GM12872 (cell line): ENCODE data around the gene SLAMF8.

ENCODE experiments used
- TF ChIP-seq, protein P1 (sequence below): IDR thresholded peaks from 3 replicates; pipeline ENCODE4 v1.5.1; 2011; ENCODE audit warnings: low read depth, mild to moderate bottlenecking, low read length, moderate library complexity; ENCODE audit not compliant: insufficient read depth

SLAMF8 gene

DNA sequence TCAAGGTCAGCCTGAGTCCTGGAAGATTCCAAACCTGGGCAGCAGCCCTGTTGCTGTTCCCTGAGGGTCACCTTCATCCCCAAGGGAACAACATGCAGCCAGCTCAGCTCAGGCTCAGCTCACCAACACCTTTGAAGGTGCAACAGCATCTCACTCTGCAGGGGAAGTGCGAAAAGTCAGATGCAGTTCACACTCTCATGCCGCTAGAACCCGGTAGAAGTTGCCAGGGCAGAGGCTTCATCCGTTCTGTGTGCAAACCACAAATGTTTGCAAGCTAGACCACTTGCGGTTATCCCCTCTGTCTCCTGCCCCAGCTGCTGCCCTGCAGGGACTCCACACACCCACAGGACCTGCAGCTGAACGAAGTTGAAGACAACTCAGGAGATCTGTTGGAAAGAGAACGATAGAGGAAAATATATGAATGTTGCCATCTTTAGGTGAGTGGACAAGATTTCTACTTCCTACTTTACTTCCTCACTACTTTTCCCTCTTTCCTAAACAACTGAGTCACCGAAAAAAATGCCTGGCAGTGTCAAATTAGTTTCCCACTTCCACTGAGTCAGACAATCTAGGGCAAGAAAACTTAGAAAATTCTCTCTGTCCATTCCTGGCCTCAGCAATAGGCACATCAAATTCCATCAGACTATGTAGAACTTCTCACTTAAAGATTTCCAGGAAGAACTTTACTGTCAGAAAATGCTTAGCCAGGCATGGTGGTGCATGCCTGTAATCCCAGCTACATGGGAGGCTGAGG, 26.3 kb upstream of the SLAMF8 start:
- TF ChIP-seq, protein P1, sequence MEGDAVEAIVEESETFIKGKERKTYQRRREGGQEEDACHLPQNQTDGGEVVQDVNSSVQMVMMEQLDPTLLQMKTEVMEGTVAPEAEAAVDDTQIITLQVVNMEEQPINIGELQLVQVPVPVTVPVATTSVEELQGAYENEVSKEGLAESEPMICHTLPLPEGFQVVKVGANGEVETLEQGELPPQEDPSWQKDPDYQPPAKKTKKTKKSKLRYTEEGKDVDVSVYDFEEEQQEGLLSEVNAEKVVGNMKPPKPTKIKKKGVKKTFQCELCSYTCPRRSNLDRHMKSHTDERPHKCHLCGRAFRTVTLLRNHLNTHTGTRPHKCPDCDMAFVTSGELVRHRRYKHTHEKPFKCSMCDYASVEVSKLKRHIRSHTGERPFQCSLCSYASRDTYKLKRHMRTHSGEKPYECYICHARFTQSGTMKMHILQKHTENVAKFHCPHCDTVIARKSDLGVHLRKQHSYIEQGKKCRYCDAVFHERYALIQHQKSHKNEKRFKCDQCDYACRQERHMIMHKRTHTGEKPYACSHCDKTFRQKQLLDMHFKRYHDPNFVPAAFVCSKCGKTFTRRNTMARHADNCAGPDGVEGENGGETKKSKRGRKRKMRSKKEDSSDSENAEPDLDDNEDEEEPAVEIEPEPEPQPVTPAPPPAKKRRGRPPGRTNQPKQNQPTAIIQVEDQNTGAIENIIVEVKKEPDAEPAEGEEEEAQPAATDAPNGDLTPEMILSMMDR = no peak

GRCh38 chr1:159802111-159802510, 24.6 kb upstream of the SLAMF8 start, which contains the start of gene FCRL6:
Gene FCRL6 (plus strand): TSS chr1:159802360. CDS start chr1:159802425, 65 bp downstream.
- TF ChIP-seq, protein P1 = no peak

GRCh38 chr1:159803956-159804689, 22.6 kb upstream of the SLAMF8 start:
- TF ChIP-seq, protein P1 = no peak

DNA sequence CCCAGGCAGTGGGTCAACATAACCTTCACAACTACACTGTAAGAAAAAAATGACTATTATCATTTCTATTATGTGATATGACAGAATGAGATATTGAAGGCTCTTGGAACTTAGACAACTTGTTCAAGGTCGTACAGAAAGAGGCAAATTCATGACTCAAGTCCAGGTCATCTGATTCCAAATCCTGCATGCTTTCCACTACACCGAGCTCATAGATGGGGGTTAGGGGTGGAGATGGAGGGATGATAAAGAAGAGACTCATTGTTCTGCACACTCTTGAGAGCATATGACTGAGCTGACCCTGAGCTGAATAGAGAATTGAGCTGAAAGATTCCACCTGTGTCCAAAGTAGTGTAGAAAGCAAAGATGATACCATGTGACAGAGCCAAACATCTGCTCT, 21.7 kb upstream of the SLAMF8 start:
- TF ChIP-seq, protein P1 = no peak

GRCh38 chr1:159815926-159816325, 10.7 kb upstream of the SLAMF8 start:
- TF ChIP-seq, protein P1 = no peak

- TF ChIP-seq, protein P1 = no peak
Measured at GRCh38 chr1:159817276-159818041, 9.2 kb upstream of the SLAMF8 start.

GRCh38 chr1:159821171-159821867, 5.4 kb upstream of the SLAMF8 start:
- TF ChIP-seq, protein P1 = no peak
